RPMI7951 (cell line): ENCODE data around the gene TLR2. TPM values are rescaled to one million over a fixed set of nuclear protein-coding genes. Genes with fewer than 3 reads are reported as not detected.

Experiments used
- DNase-seq: peaks from one replicate; pipeline ENCODE4 v3.0.0-alpha.2; 2012; ENCODE audit warnings: low read depth
- total RNA-seq: library from RNA; depleted of rRNA; stranded (reverse); fragments of >200 nt; shearing (Covaris generic); gene quantifications from 2 replicates; pipeline ENCODE4 v1.2.3, GENCODE V29; 2014; rRNA removed

The TLR2 gene
- total RNA-seq, 1 experiment from 2014 or later: 11.3 TPM

DNA sequence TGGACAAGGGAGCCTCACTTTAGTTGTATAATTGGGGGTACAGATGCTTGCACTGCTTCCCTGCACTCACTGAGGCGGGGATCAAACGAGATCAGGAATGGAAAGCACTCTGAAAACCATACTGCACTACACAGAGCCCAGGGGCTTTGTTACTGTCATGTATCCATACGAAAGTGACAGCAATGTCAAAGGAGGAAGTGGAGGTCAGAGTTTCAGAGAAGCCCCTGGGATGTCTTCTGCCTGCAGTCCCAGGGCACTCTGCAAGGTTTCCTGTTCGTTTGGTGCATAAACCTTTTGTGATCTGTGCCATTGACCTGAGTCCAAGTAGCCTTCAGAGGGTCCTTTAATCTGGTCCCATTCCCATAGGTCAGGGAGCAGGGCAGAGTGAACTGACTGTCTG, 44.6 kb downstream of the TLR2 start:
- DNase-seq: no peak

- no peak for DNase-seq
These were observed 45.8 kb downstream of the TLR2 start for GRCh38 chr4:153729895-153730294.

- DNase-seq: peak; percentile 98
These were observed 47.2 kb downstream of the TLR2 start for GRCh38 chr4:153731239-153731638.

- no peak for DNase-seq
These were observed 49.8 kb downstream of the TLR2 start for GRCh38 chr4:153733751-153734448.

DNA sequence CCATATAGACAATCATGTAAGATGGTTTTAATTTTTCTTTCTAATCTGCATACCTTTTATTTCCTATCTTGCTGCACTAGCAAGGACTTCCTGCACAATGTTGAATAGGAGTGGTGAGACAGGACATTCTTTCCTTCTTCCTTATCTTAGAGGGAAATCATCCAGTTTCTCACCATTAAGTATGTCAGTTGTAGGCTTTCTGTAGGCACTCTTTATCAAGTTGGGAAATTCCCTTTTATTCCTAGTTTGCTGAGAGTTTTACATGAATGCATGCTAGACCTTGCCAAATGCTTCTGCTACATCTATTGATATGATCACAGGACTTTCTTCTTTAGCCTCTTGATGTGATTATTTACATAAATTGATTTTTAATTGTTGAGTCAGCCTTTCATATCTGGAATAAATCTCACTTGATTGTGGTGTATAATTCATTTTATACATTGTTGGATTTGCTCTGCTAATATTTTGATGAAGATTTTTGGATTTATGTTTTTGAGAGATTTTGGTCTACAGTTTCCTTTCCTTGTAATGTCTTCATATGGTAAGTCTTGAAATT, 51.9 kb downstream of the TLR2 start:
- peak; percentile 79 for DNase-seq

GRCh38 chr4:153741541-153741940, 57.5 kb downstream of the TLR2 start:
- DNase-seq: no peak

DNA sequence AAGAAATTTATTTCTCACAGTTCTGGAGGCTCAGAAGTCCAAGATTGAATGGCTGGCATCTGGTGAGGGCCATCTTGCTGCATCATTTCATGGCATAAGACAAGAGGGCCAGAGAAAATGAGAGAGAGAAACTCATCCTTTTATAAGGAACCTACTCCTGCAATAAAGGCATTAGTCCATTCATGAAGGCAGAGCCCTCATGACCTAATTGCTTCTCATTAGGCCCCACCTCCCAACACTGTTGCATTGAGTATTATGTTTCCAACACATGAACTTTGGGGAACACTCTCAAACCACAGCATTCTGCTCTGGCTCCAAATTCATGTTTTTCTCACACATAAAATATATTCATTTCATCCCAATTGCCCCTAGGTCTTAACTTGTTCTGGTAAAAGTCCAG, 61.6 kb downstream of the TLR2 start:
- no peak for DNase-seq

- DNase-seq: no peak
These were observed 63.4 kb downstream of the TLR2 start for GRCh38 chr4:153747406-153747955.

- peak; percentile 88 for DNase-seq
These were observed 64.3 kb downstream of the TLR2 start for GRCh38 chr4:153748378-153748777.

GRCh38 chr4:153750197-153750817, 66.2 kb downstream of the TLR2 start:
- DNase-seq: peak; percentile 79

- no peak for DNase-seq
These were observed 71.1 kb downstream of the TLR2 start for GRCh38 chr4:153755186-153755585.

Other genes with a start within 250 kb of the TLR2 start
- 10.8 and 11.7 TPM in 2 replicates for gene TMEM131L, start 217.9 kb upstream of the TLR2 start, total RNA-seq
- 3.7 and 8.0 TPM in 2 replicates for gene RNF175, start 75.7 kb downstream of the TLR2 start, total RNA-seq
- gene SFRP2, start 104.8 kb downstream of the TLR2 start, total RNA-seq: 10.5 and 14.9 TPM in 2 replicates